ENCODE measurements around the gene NTNG1. TPM values are rescaled to one million over a fixed set of nuclear protein-coding genes. Genes with fewer than 3 reads are reported as not detected.

NTNG1 gene
- total RNA-seq, 1 donor from 2014 or later: not detected

- intact Hi-C loops (cut with DNase I): no loop called here
- no peaks in the 10 kb centered on the region for H3K4me1 ChIP-seq
- no peaks in the 10 kb centered on the region for H3K36me3 ChIP-seq
Measured at GRCh38 chr1:107460035-107460434, 319.2 kb downstream of the NTNG1 start.

GRCh38 chr1:107464827-107465226, 324.0 kb downstream of the NTNG1 start:
- no peak for TF ChIP-seq CTCF (IDR thresholded peaks at IDR 0.05)
- intact Hi-C loops (cut with DNase I): no loop called here
- no peaks in the 10 kb centered on the region for H3K36me3 ChIP-seq
- H3K9me3 ChIP-seq: no peaks in the 10 kb centered on the region
- no peaks in the 10 kb centered on the region for H3K4me1 ChIP-seq
- H3K4me3 ChIP-seq: no peak overlapping the region
- DNase-seq (ENCODE audit: low spot score in 2 of 2): no peak
- no peak overlapping the region for H3K27ac ChIP-seq
- H3K27me3 ChIP-seq: no peaks in the 10 kb centered on the region

More at GRCh38 chr1:107460035-107460434, 319.2 kb downstream of the NTNG1 start:
- no peak for TF ChIP-seq CTCF (IDR thresholded peaks at IDR 0.05)
- Histone ChIP-seq H3K9me3 (no peaks in the 10 kb centered on the region), H3K27me3 (no peaks in the 10 kb centered on the region), H3K27ac (no peak overlapping the region), H3K4me3 (no peak overlapping the region)
- DNase-seq (ENCODE audit: low spot score in 2 of 2): no peak

GRCh38 chr1:107467286-107467685, 326.4 kb downstream of the NTNG1 start:
- Histone ChIP-seq H3K4me3 (no peak overlapping the region), H3K27ac (no peak overlapping the region), H3K4me1 (no peaks in the 10 kb centered on the region), H3K27me3 (no peaks in the 10 kb centered on the region), H3K36me3 (no peaks in the 10 kb centered on the region), H3K9me3 (no peaks in the 10 kb centered on the region)
- no peak for DNase-seq (ENCODE audit: low spot score in 2 of 2)
- intact Hi-C loops (cut with DNase I): no loop called here
- TF ChIP-seq CTCF (IDR thresholded peaks at IDR 0.05): no peak

- Histone ChIP-seq H3K27me3 (no peaks in the 10 kb centered on the region), H3K27ac (no peak overlapping the region)
- intact Hi-C loops (cut with DNase I): no loop called here
Measured at GRCh38 chr1:107467811-107468210, 327.0 kb downstream of the NTNG1 start.

GRCh38 chr1:107473065-107473464, 332.2 kb downstream of the NTNG1 start:
- Histone ChIP-seq H3K9me3 (no peaks in the 10 kb centered on the region), H3K4me1 (no peaks in the 10 kb centered on the region), H3K27ac (no peak overlapping the region), H3K27me3 (no peaks in the 10 kb centered on the region), H3K4me3 (no peak overlapping the region), H3K36me3 (no peaks in the 10 kb centered on the region)
- no peak for TF ChIP-seq CTCF (IDR thresholded peaks at IDR 0.05)
- no peak for DNase-seq (ENCODE audit: low spot score in 2 of 2)
- intact Hi-C loops (cut with DNase I): no loop called here

More at GRCh38 chr1:107467811-107468210, 327.0 kb downstream of the NTNG1 start:
- no peak for DNase-seq (ENCODE audit: low spot score in 2 of 2)
- Histone ChIP-seq H3K4me1 (no peaks in the 10 kb centered on the region), H3K9me3 (no peaks in the 10 kb centered on the region), H3K4me3 (no peak overlapping the region), H3K36me3 (no peaks in the 10 kb centered on the region)
- no peak for TF ChIP-seq CTCF (IDR thresholded peaks at IDR 0.05)

Measured in ascending aorta (tissue), 2 donors.